Measurements from ENCODE around the gene WDR74. TPM values are rescaled to one million over a fixed set of nuclear protein-coding genes. Genes with fewer than 3 reads are reported as not detected.

The WDR74 gene
- total and polyA plus RNA-seq, 9 of the 15 experiments (the other 6 are each of a cell fraction or from before 2014, with no cell fraction given): 32.7 to 210 (median 114) TPM

DNA sequence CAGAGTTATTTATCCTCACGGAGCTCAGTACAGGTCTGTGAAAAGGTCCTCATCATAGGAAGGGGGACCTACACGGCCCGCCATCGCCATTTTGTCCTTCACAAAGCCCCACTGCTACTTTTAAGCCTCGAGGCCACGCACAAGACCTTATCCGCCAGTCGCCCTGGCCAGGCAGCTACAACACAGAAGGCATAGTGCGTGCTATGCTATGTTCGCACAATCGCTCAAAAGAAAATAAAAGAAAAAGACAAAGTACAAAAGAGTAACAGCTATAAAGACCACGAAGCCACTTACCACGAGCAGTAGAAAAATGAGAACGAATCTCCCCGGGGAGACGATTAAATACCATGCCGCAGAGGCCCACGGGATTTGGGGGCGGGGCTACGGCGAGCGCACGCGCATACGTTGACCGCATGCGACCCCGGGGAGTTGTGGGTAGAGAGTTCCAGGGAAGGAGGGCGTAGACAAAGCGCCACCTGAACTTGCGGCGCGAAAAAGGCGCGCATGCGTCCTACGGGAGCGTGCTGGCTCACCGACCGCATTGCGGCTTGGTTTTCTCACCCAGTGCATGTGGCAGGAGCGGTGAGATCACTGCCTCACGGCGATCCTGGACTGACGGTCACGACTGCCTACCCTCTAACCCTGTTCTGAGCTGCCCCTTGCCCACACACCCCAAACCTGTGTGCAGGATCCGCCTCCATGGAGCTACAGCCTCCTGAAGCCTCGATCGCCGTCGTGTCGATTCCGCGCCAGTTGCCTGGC, 16.4 kb upstream of the WDR74 start (continued):
- TF ChIP-seq, protein P1, sequence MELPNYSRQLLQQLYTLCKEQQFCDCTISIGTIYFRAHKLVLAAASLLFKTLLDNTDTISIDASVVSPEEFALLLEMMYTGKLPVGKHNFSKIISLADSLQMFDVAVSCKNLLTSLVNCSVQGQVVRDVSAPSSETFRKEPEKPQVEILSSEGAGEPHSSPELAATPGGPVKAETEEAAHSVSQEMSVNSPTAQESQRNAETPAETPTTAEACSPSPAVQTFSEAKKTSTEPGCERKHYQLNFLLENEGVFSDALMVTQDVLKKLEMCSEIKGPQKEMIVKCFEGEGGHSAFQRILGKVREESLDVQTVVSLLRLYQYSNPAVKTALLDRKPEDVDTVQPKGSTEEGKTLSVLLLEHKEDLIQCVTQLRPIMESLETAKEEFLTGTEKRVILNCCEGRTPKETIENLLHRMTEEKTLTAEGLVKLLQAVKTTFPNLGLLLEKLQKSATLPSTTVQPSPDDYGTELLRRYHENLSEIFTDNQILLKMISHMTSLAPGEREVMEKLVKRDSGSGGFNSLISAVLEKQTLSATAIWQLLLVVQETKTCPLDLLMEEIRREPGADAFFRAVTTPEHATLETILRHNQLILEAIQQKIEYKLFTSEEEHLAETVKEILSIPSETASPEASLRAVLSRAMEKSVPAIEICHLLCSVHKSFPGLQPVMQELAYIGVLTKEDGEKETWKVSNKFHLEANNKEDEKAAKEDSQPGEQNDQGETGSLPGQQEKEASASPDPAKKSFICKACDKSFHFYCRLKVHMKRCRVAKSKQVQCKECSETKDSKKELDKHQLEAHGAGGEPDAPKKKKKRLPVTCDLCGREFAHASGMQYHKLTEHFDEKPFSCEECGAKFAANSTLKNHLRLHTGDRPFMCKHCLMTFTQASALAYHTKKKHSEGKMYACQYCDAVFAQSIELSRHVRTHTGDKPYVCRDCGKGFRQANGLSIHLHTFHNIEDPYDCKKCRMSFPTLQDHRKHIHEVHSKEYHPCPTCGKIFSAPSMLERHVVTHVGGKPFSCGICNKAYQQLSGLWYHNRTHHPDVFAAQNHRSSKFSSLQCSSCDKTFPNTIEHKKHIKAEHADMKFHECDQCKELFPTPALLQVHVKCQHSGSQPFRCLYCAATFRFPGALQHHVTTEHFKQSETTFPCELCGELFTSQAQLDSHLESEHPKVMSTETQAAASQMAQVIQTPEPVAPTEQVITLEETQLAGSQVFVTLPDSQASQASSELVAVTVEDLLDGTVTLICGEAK (IDR thresholded peaks at IDR 0.05): 0 out of 2 replicates have a peak, but pooled peaks have one; percentile 29
- TF ChIP-seq, protein P1 (CRISPR knock-in tag; IDR thresholded peaks at IDR 0.05): no peak; the same call in none of the 2 replicates
- TF ChIP-seq ASH1L (IDR thresholded peaks at IDR 0.05; ENCODE audit: borderline replicate concordance, low read depth, partially characterized antibody): no peak
- TF ChIP-seq SPI1 (IDR thresholded peaks at IDR 0.05; ENCODE audit: borderline replicate concordance, low read depth, low read length): no peak
- no peak for TF ChIP-seq ZNF707 (CRISPR knock-in tag; conservative IDR thresholded peaks at IDR 0.05)
- TF ChIP-seq, protein P2, sequence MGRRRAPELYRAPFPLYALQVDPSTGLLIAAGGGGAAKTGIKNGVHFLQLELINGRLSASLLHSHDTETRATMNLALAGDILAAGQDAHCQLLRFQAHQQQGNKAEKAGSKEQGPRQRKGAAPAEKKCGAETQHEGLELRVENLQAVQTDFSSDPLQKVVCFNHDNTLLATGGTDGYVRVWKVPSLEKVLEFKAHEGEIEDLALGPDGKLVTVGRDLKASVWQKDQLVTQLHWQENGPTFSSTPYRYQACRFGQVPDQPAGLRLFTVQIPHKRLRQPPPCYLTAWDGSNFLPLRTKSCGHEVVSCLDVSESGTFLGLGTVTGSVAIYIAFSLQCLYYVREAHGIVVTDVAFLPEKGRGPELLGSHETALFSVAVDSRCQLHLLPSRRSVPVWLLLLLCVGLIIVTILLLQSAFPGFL (CRISPR knock-in tag; IDR thresholded peaks at IDR 0.05): no peak; the same call in 1 of the 2 replicates
- TF ChIP-seq SREBF2 (CRISPR knock-in tag; IDR thresholded peaks at IDR 0.05): peak; percentile 94; the same call in 1 of the 2 replicates
- peak; percentile 85 for TF ChIP-seq GTF2B (IDR thresholded peaks at IDR 0.05; ENCODE audit: extremely low read depth, insufficient read length)
- peak; percentile 5 for TF ChIP-seq U2AF1 (optimal IDR thresholded peaks at IDR 0.05; ENCODE audit: low read depth, low read length)
- peak; percentile 45 for TF ChIP-seq NCOA4 (IDR thresholded peaks at IDR 0.05; ENCODE audit: partially characterized antibody)
- TF ChIP-seq PRPF4 (IDR thresholded peaks at IDR 0.05; ENCODE audit: insufficient read depth, low read depth, low read length, poor library complexity, severe bottlenecking): peak; percentile 66
- TF ChIP-seq, protein P3, sequence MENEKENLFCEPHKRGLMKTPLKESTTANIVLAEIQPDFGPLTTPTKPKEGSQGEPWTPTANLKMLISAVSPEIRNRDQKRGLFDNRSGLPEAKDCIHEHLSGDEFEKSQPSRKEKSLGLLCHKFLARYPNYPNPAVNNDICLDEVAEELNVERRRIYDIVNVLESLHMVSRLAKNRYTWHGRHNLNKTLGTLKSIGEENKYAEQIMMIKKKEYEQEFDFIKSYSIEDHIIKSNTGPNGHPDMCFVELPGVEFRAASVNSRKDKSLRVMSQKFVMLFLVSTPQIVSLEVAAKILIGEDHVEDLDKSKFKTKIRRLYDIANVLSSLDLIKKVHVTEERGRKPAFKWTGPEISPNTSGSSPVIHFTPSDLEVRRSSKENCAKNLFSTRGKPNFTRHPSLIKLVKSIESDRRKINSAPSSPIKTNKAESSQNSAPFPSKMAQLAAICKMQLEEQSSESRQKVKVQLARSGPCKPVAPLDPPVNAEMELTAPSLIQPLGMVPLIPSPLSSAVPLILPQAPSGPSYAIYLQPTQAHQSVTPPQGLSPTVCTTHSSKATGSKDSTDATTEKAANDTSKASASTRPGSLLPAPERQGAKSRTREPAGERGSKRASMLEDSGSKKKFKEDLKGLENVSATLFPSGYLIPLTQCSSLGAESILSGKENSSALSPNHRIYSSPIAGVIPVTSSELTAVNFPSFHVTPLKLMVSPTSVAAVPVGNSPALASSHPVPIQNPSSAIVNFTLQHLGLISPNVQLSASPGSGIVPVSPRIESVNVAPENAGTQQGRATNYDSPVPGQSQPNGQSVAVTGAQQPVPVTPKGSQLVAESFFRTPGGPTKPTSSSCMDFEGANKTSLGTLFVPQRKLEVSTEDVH (IDR thresholded peaks at IDR 0.05; ENCODE audit: low read depth, partially characterized antibody): peak; percentile 76

Data from K562 (cell line).